ENCODE measurements around the gene CLIP4. TPM values are rescaled to one million over a fixed set of nuclear protein-coding genes. Genes with fewer than 3 reads are reported as not detected.

CLIP4 gene
- total and polyA plus RNA-seq, 2 of the 13 experiments (the other 11 are each of a cell fraction or from before 2014, with no cell fraction given) = 0.46 to 0.49 TPM

- H3K27ac ChIP-seq (ENCODE audit: extremely low read length, insufficient read depth, low read length) = no peak overlapping the region
- no peak overlapping the region for H3K4me3 ChIP-seq (replicated peaks in 1 of 3; ENCODE audit: insufficient read depth in 1 of 3, low read depth in 2 of 3, low read length in 3 of 3)
- no peaks in the 10 kb centered on the region for H3K4me1 ChIP-seq (ENCODE audit: insufficient read depth, low read length)
- WGBS (ENCODE audit: low lambda C conversion rate) = 27% methylated on average over 7 of the region's 7 CpGs
- CTCF ChIA-PET (ENCODE audit: low intra/inter-chr PET ratio, low total read pairs) = no interaction called here
- no peak overlapping the region for H2AFZ ChIP-seq (ENCODE audit: low read length)
- no peaks in the 10 kb centered on the region for H3K9me3 ChIP-seq (ENCODE audit: low read length)
- FAIRE-seq (no peak), DNase-seq (ENCODE audit: low spot score) (no peak), ATAC-seq (no peak)
- no peaks in the 10 kb centered on the region for H3K36me3 ChIP-seq (replicated peaks in 1 of 2; ENCODE audit: control insufficient read depth in 1 of 2, insufficient read depth in 2 of 2, low read length in 2 of 2)
- H3K9ac ChIP-seq (ENCODE audit: insufficient read depth, low read depth, low read length) = no peak overlapping the region
- no peak overlapping the region for H3K4me2 ChIP-seq (ENCODE audit: low read depth, low read length)
- no TSS peak for BruUV-seq (replicated peaks)
- in situ Hi-C loops (cut with HindIII; ENCODE audit: extremely low pct_ligation_motif_present, low pct_unique_long_range_greater_than_20kb) (no loop called here), intact Hi-C loops (cut with micrococcal nuclease; ENCODE audit: unreplicated experiment) (no loop called here)
- H3K27me3 ChIP-seq (ENCODE audit: control insufficient read depth in 1 of 2, insufficient read depth in 2 of 2, low read length in 2 of 2) = peaks cover 5 to 52% of the 10 kb centered on the region in 2 experiments; a peak in 3 of 5 replicates
- TF ChIP-seq ZBTB38 (CRISPR knock-in tag; IDR thresholded peaks at IDR 0.05) (no peak), FOSL2 (CRISPR knock-in tag; IDR thresholded peaks at IDR 0.05) (peak; percentile 45; the same call in 1 of the 2 replicates)
- no peaks in the 10 kb centered on the region for H4K20me1 ChIP-seq (ENCODE audit: insufficient read depth, low read length)
- no peaks in the 10 kb centered on the region for H3K79me2 ChIP-seq (ENCODE audit: insufficient read depth, low read length)
- POLR2A ChIA-PET = no interaction called here
Observed at GRCh38 chr2:29066997-29067605, 48.1 kb upstream of the CLIP4 start.

- FAIRE-seq = no peak
- H3K9me3 ChIP-seq (ENCODE audit: low read length) = no peaks in the 10 kb centered on the region
- ATAC-seq = no peak
- 20% methylated on average over 7 of the region's 7 CpGs for WGBS (ENCODE audit: low lambda C conversion rate)
- intact Hi-C loops (cut with micrococcal nuclease; ENCODE audit: unreplicated experiment) = no loop called here
- H3K36me3 ChIP-seq (replicated peaks in 1 of 2; ENCODE audit: control insufficient read depth in 1 of 2, insufficient read depth in 2 of 2, low read length in 2 of 2) = no peaks in the 10 kb centered on the region
- no peak overlapping the region for H3K27ac ChIP-seq (ENCODE audit: extremely low read length, insufficient read depth, low read length)
- no peak for DNase-seq (ENCODE audit: low spot score)
- H4K20me1 ChIP-seq (ENCODE audit: insufficient read depth, low read length) = no peaks in the 10 kb centered on the region
- H3K27me3 ChIP-seq (ENCODE audit: control insufficient read depth in 1 of 2, insufficient read depth in 2 of 2, low read length in 2 of 2) = peaks cover 6 to 56% of the 10 kb centered on the region in 2 experiments; a peak in 4 of 5 replicates
- H3K4me2 ChIP-seq (ENCODE audit: low read depth, low read length) = no peak overlapping the region; the same call in 1 of the 2 replicates
- no peak overlapping the region for H3K4me3 ChIP-seq (replicated peaks in 1 of 3; ENCODE audit: insufficient read depth in 1 of 3, low read depth in 2 of 3, low read length in 3 of 3)
- POLR2A ChIA-PET = no interaction called here
- CTCF ChIA-PET (ENCODE audit: low intra/inter-chr PET ratio, low total read pairs) = no interaction called here
- no peaks in the 10 kb centered on the region for H3K4me1 ChIP-seq (ENCODE audit: insufficient read depth, low read length)
- in situ Hi-C loops (cut with HindIII; ENCODE audit: extremely low pct_ligation_motif_present, low pct_unique_long_range_greater_than_20kb) = no loop called here
- H2AFZ ChIP-seq (ENCODE audit: low read length) = no peak overlapping the region
- H3K9ac ChIP-seq (ENCODE audit: insufficient read depth, low read depth, low read length) = no peak overlapping the region
- H3K79me2 ChIP-seq (ENCODE audit: insufficient read depth, low read length) = no peaks in the 10 kb centered on the region
- BruUV-seq (replicated peaks) = no TSS peak
- TF ChIP-seq ZNF264 (CRISPR knock-in tag; IDR thresholded peaks at IDR 0.05) = no peak
- no peak for TF ChIP-seq ZNF713 (CRISPR knock-in tag; IDR thresholded peaks at IDR 0.05)
- TF ChIP-seq POGK (CRISPR knock-in tag; conservative IDR thresholded peaks at IDR 0.05) = no peak
- no peak for TF ChIP-seq KDM3A (CRISPR knock-in tag; IDR thresholded peaks at IDR 0.05; ENCODE audit: low read depth)
- no peak for TF ChIP-seq NAIF1 (CRISPR knock-in tag; IDR thresholded peaks at IDR 0.05; ENCODE audit: borderline replicate concordance)
- no peak for TF ChIP-seq AHDC1 (CRISPR knock-in tag; IDR thresholded peaks at IDR 0.05; ENCODE audit: borderline replicate concordance)
- no peak for TF ChIP-seq ZNF704 (CRISPR knock-in tag; IDR thresholded peaks at IDR 0.05; ENCODE audit: borderline replicate concordance)
Observed at GRCh38 chr2:29068513-29068912, 46.7 kb upstream of the CLIP4 start.
